Kidney epithelial cell (primary cell): ENCODE results near the gene ULK4. TPM values are rescaled to one million over a fixed set of nuclear protein-coding genes. Genes with fewer than 3 reads are reported as not detected.

Experiments used
- DNase-seq: peaks from one replicate; pipeline ENCODE4 v3.0.0-alpha.2; 2010; ENCODE audit warnings: low read depth
- H3K27me3 ChIP-seq: 2 replicates; pipeline ENCODE4 v1.6.0; 2011; ENCODE audit warnings: low read length; ENCODE audit not compliant: control insufficient read depth, insufficient read depth
- H3K36me3 ChIP-seq: 2 replicates; pipeline ENCODE4 v1.5.1; 2011; ENCODE audit warnings: low read length; ENCODE audit not compliant: control insufficient read depth, insufficient read depth
- H3K4me3 ChIP-seq: 2 replicates; pipeline ENCODE4 v1.5.1; 2011; ENCODE audit warnings: low read depth, mild to moderate bottlenecking, control low read depth, low read length
- CTCF ChIP-seq: IDR thresholded peaks from 2 replicates; pipeline ENCODE4 v1.5.1; 2011; ENCODE audit warnings: mild to moderate bottlenecking, moderate library complexity, low read length, control low read depth, inconsistent platforms; ENCODE audit not compliant: insufficient read depth, poor library complexity, severe bottlenecking
- total RNA-seq: library from RNA; depleted of rRNA; stranded (reverse); fragments of >200 nt; gene quantifications from 2 replicates; pipeline ENCODE4 v1.2.3, GENCODE V29; 2015

Gene ULK4
- total RNA-seq, 1 donor from 2014 or later: 18.3 TPM

- Histone ChIP-seq H3K27me3 (no peaks in the 10 kb centered on the region), H3K36me3 (no peaks in the 10 kb centered on the region), H3K4me3 (no peak overlapping the region)
- TF ChIP-seq CTCF: no peak
- DNase-seq: no peak
These were observed 633.0 kb downstream of the ULK4 start for GRCh38 chr3:41328926-41329325.

DNA sequence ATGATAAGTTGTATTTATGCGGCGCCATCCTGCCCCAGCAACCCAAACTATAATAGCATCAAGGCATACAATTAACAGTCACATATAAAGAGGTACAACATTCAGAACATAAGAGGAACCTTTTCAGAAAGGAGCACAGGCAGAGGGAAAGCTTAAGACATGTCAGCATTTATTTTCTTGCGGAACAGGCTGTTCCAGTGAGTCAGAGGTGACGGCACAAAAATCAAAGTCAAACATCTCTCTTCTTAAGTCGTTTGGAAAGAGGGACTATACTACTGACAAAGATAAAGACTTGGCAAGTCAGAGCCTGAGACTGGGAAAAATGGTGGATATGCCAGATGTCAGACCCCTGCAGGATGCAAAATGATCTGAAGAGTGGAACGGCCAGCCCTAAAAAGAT lies 634.2 kb downstream of the ULK4 start:
- Histone ChIP-seq H3K4me3 (no peak overlapping the region), H3K27me3 (no peaks in the 10 kb centered on the region), H3K36me3 (no peaks in the 10 kb centered on the region)
- no peak for TF ChIP-seq CTCF
- DNase-seq: no peak

DNA sequence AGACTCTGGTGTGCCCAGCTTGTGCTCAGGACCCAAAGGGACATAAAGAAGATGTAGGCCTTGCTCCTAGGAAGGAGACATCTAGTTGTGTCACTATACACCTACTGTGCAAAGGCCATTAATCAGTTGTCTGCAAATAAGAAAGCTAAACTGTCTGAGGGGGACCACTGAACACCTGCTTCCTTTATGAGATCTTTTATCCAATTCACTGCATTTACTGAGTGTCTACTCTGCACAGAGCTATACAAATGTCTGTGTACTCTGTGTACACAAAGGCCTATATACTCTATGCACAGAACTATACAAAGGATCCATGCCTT lies 637.8 kb downstream of the ULK4 start:
- no peaks in the 10 kb centered on the region for H3K36me3 ChIP-seq
- no peak overlapping the region for H3K4me3 ChIP-seq
- no peak for DNase-seq
- no peaks in the 10 kb centered on the region for H3K27me3 ChIP-seq
- no peak for TF ChIP-seq CTCF

DNA sequence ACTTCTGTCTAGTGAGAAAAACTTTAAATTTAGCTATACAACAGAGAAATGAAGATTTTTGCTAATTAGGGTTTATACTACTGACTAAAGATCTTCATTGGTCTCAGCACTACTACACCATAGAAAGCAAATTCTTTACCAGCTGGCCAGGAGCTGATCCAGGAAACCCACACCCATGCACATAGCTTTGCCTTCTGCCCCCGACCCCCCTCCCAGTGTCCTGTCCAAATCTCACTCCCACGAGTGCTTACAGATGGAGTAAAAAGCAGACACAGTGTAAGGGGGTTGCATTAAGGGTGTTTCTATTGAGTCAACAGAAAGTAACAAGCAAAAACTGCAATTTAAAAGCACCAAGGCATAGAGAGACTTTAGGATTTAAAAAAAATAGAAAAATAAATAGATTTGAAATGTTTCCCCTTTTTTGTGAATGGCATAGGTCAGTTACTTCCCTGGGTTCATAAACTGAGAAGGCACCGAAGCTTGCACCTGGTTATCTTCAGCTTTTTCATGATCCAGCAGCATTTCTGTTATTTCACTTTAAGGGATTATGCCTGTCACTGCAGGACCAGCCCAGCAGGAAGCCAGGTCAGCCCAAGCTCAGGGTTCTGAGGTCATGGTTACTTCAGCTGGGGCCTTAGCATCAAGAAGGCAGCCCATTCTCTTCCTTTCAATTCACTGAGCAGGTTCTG lies 638.3 kb downstream of the ULK4 start:
- H3K27me3 ChIP-seq: no peaks in the 10 kb centered on the region

DNA sequence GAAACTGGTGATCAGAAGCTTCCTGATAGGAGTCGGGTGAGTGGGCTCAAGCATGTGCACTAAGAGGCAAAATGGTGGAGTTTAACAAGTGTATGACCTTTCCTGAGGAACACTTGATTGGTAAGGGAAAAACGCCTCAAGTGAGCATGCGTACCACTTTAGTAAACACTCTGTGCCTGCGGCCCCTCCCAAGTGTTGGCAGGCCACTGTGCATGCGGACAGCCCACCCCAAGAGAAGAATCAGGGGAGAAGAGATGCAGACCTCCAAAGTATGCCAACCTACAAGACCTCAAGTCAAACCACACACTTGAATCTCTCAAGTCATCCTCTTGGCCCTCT lies 640.3 kb downstream of the ULK4 start:
- no peak for TF ChIP-seq CTCF
- Histone ChIP-seq H3K27me3 (no peaks in the 10 kb centered on the region), H3K36me3 (no peaks in the 10 kb centered on the region), H3K4me3 (no peak overlapping the region)
- no peak for DNase-seq

More for the DNA sequence above, 638.3 kb downstream of the ULK4 start:
- Histone ChIP-seq H3K4me3 (no peak overlapping the region), H3K36me3 (no peaks in the 10 kb centered on the region)
- DNase-seq: no peak
- TF ChIP-seq CTCF: no peak

GRCh38 chr3:41320953-41321641 lies 640.8 kb downstream of the ULK4 start:
- DNase-seq: no peak
- no peaks in the 10 kb centered on the region for H3K36me3 ChIP-seq
- no peak overlapping the region for H3K4me3 ChIP-seq
- no peak for TF ChIP-seq CTCF
- no peaks in the 10 kb centered on the region for H3K27me3 ChIP-seq
